NB4 (cell line): ENCODE measurements around the gene TIMP4.

Experiments used
- MYC ChIP-seq: IDR thresholded peaks from 2 replicates; pipeline ENCODE4 v1.6.1; 2011; ENCODE audit warnings: low read depth, low read length
- POLR2A ChIP-seq: IDR thresholded peaks from 2 replicates; pipeline ENCODE4 v1.6.1; 2011; ENCODE audit warnings: mild to moderate bottlenecking; ENCODE audit not compliant: insufficient read length; ENCODE audit errors: extremely low read depth
- TF ChIP-seq, protein P1 (sequence below): IDR thresholded peaks from one replicate; pipeline ENCODE4 v1.5.1; 2012; ENCODE audit warnings: low read depth, low read length

DNA sequence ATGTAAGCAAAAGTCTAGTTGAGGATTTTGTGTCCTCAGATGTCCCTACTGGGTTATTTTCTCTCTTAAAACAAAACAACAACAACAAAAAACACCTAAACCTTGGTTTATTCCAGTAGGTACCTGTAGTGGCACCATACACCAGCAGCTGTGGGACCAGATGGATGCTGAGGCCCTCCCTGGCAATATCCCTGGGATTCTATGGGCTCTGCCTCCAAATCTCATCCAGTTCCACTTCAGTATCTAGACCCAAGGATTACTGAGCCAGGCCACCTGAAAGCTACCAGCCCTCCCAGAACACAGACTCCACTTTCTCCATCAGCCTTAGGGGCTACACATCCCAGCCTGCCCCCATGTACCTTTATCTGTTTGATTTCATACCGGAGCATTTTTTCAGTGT is 1.7 kb downstream of the TIMP4 start:
- TF ChIP-seq, protein P1, sequence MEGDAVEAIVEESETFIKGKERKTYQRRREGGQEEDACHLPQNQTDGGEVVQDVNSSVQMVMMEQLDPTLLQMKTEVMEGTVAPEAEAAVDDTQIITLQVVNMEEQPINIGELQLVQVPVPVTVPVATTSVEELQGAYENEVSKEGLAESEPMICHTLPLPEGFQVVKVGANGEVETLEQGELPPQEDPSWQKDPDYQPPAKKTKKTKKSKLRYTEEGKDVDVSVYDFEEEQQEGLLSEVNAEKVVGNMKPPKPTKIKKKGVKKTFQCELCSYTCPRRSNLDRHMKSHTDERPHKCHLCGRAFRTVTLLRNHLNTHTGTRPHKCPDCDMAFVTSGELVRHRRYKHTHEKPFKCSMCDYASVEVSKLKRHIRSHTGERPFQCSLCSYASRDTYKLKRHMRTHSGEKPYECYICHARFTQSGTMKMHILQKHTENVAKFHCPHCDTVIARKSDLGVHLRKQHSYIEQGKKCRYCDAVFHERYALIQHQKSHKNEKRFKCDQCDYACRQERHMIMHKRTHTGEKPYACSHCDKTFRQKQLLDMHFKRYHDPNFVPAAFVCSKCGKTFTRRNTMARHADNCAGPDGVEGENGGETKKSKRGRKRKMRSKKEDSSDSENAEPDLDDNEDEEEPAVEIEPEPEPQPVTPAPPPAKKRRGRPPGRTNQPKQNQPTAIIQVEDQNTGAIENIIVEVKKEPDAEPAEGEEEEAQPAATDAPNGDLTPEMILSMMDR = no peak
- no peak for TF ChIP-seq MYC
- no peak for TF ChIP-seq POLR2A
